Ishikawa (cell line): ENCODE measurements around the gene MYDGF.

Experiments
- EGR1 ChIP-seq: IDR thresholded peaks from 2 replicates; pipeline ENCODE4 v1.6.1; 2012
- FOXM1 ChIP-seq: IDR thresholded peaks from 2 replicates; pipeline ENCODE4 v1.6.1; 2012; ENCODE audit warnings: low read depth, borderline replicate concordance
- MAX ChIP-seq: IDR thresholded peaks from 2 replicates; pipeline ENCODE4 v1.6.1; 2012

GRCh38 chr19:4712771-4713170, 42.6 kb upstream of the MYDGF start:
- no peak for TF ChIP-seq EGR1
- TF ChIP-seq MAX: no peak
- TF ChIP-seq FOXM1: no peak
